ENCODE results near the gene NIFK. TPM values are rescaled to one million over a fixed set of nuclear protein-coding genes. Genes with fewer than 3 reads are reported as not detected.

Gene NIFK
- total RNA-seq, 4 donors from 2014 or later: 19.0 to 110 (median 35.7) TPM

DNA sequence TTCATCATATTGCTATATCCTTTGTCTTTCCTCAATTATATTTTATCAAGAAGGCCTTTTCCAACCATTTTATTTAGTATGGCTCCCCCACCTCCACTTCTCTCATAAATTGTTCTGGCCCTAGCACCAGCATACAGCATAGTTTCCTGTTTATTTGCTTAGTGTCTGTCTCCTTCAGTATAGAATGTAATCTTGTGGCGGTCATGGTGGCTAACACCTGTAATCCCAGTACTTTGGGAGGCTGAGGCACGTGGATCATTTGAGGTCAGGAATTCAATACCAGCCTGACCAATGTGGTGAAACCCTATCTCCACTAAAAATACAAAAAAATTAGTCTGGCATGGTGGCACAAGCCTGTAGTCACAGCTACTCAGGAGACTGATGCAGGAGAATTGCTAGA lies 47.9 kb downstream of the NIFK start:
- Histone ChIP-seq H3K27ac (no peak overlapping the region), H3K9me3 (no peaks in the 10 kb centered on the region), H3K27me3 (no peaks in the 10 kb centered on the region), H3K4me1 (no peaks in the 10 kb centered on the region), H3K36me3 (no peaks in the 10 kb centered on the region), H3K4me3 (no peak overlapping the region)
- DNase-seq: no peak
- TF ChIP-seq CTCF (IDR thresholded peaks at IDR 0.05) (no peak), POLR2A (IDR thresholded peaks at IDR 0.05) (no peak)

DNA sequence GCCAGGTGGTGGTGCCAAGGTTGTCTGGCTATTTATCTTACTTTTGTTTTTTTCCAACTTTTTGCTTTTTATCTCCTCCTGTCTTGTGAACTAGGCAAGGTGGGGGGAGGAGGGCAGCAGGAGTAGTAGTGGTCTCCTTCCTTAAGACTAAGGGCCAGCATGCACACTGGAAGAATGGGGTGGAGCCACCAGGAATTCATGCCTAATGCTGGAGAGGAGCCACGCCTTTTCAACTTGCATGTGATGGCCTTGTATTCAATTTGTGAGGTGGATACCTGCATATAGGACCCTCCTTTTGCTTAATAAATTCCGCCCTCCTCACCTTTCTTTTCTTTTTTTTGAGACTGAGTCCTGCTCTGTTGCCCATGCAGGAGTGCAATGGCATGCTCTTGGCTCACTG lies 49.8 kb downstream of the NIFK start:
- no peak for DNase-seq
- H3K27ac ChIP-seq: no peak overlapping the region

GRCh38 chr2:121686218-121686617 lies 50.5 kb downstream of the NIFK start:
- DNase-seq: no peak
- H3K9me3 ChIP-seq: peaks cover 0 to 19% (median 9%) of the 10 kb centered on the region in 4 donors
- no peak for TF ChIP-seq CTCF (IDR thresholded peaks at IDR 0.05)
- TF ChIP-seq POLR2A (IDR thresholded peaks at IDR 0.05): no peak
- H3K36me3 ChIP-seq: no peaks in the 10 kb centered on the region
- H3K27me3 ChIP-seq: no peaks in the 10 kb centered on the region
- H3K4me3 ChIP-seq: no peak overlapping the region
- H3K27ac ChIP-seq: no peak overlapping the region
- no peaks in the 10 kb centered on the region for H3K4me1 ChIP-seq

More for the DNA sequence above, 49.8 kb downstream of the NIFK start:
- Histone ChIP-seq H3K27me3 (no peaks in the 10 kb centered on the region), H3K4me1 (no peaks in the 10 kb centered on the region), H3K4me3 (no peak overlapping the region), H3K9me3 (peaks cover 0 to 19% (median 9%) of the 10 kb centered on the region in 4 donors), H3K36me3 (no peaks in the 10 kb centered on the region)
- TF ChIP-seq POLR2A (IDR thresholded peaks at IDR 0.05) (no peak), CTCF (IDR thresholded peaks at IDR 0.05) (no peak)

DNA sequence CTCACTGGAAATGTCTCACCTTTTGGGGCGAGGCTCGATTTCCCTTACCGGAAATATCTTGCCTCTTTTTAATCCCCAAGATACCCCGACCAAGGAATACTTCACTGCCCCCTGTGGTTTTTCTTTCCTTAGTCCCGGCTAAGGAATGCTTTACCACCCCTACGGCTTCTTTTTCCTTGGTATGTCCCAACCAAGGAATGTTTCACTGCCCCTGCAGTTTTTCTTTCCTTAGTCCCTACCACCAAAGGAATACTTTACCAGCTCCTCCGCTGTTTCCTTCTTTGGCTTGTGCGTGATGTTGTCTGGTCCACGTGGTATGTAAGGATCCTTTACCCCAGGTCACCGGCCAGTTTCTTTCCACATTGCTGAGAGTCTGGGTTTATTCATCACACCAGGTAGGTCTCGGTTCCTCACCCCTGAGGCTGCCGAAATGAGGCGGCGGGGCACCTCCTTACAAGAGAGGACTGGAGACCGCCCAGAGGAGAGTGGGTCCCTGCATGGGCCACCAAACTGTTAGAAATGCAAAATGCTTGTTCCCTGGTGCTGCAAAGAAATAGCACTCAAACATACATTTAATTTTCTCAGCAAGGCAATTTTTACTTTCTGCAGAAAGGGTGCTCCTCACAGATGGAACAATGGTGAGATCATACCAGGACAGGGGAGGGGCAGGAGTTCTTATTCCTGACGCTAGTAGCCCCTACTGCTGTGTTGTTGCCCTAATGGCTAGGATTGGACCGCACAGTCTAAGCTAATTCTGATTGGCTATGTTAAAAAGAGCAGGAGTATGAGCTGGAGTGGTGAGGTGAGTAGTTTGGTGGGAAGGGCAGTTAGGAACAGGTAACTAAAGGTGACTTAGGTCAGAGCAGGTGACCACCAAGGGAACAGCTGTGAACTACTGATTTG lies 54.0 kb downstream of the NIFK start:
- no peak overlapping the region for H3K4me3 ChIP-seq
- no peak for TF ChIP-seq CTCF (IDR thresholded peaks at IDR 0.05)
- no peak for TF ChIP-seq POLR2A (IDR thresholded peaks at IDR 0.05)
- no peaks in the 10 kb centered on the region for H3K27me3 ChIP-seq
- DNase-seq: no peak
- H3K27ac ChIP-seq: no peak overlapping the region
- no peaks in the 10 kb centered on the region for H3K36me3 ChIP-seq
- peaks cover 0 to 19% (median 9%) of the 10 kb centered on the region in 4 donors for H3K9me3 ChIP-seq
- H3K4me1 ChIP-seq: no peaks in the 10 kb centered on the region

DNA sequence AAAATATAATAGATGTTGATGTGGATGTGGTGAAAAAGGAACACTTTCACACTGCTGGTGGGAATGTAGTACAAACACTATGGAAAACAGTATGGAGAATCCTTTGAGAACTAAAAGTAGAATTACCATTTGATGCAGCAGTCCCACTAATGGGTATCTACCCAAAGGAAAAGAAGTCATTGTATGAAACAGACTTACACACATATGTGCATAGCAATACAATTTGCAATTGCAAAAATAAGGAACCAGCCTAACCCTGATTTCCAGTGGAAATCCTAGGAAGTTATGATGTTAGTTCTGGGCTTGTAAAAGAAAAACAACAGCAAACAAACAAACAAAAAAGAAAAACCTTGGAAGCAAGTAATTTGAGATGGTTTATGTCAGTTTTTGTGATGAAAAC lies 58.8 kb downstream of the NIFK start:
- no peaks in the 10 kb centered on the region for H3K36me3 ChIP-seq
- H3K9me3 ChIP-seq: peaks cover 0 to 9% (median 6%) of the 10 kb centered on the region in 4 donors
- TF ChIP-seq CTCF (IDR thresholded peaks at IDR 0.05) (no peak), POLR2A (IDR thresholded peaks at IDR 0.05) (no peak)
- no peak overlapping the region for H3K4me3 ChIP-seq
- H3K27me3 ChIP-seq: no peaks in the 10 kb centered on the region
- DNase-seq: no peak
- no peaks in the 10 kb centered on the region for H3K4me1 ChIP-seq
- no peak overlapping the region for H3K27ac ChIP-seq

Other genes starting within 250 kb of the NIFK start
- under 1 TPM in 1 of 4 donors, not detected in 3; under 0.01 TPM for gene RNU4ATAC, start 206.0 kb downstream of the NIFK start, total RNA-seq
- 100 to 1,000 TPM in 1 of 4 donors, 10 to 100 TPM in 3; 30.5 to 130 (median 73.7) TPM for gene CLASP1, start 87.4 kb downstream of the NIFK start, total RNA-seq
- 10 to 100 TPM; 23.1 to 31.9 (median 30.2) TPM for gene TSN, start 18.8 kb upstream of the NIFK start, total RNA-seq

Measured in Peyer's patch (tissue), 4 donors.